ENCODE results near the gene RNMT. TPM values are rescaled to one million over a fixed set of nuclear protein-coding genes. Genes with fewer than 3 reads are reported as not detected.

RNMT gene
- total RNA-seq, 1 experiment from 2014 or later: 58.2 TPM

DNA sequence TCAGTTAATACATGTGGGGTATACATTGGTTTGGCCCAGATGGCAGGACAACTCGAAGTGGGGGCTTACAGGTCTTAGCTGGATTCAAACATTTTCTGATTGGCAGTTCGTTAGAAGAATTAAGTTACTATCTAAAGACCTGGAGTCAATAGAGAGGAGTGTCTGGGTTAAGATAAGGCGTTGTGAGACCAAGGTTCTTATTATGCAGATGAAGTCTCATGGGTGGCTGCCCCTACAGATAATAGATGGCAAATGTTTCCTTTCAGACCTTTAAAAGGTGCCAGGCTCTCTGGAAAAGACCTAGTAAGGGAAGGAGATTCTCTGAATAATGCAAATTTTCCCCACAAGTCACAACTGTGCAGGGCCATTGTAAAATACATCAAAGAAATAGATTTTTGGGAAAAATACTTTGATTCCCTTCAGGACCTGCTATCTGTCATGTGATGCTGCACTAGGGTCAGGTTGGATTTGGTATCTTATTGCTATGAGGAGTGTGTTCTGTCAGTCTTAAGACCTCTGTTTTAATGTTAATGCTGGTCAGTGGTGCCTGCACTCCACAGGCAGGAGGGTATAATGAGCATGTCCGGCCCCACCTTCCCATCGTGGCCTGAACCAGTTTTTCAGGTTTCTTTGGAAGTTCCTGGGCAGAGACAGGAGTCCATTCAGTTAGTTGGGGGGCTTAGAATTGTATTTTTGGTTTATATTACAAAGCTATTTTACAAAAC, 83.2 kb downstream of the RNMT start:
- Mint-ChIP-seq H3K27ac (peak overlapping the region; percentile 96), H3K4me1 (peaks cover 75% of the 10 kb centered on the region), H3K27me3 (ENCODE audit: low read depth) (no peaks in the 10 kb centered on the region), H3K36me3 (no peaks in the 10 kb centered on the region; the same call in 1 of the 2 replicates), H3K9me3 (peaks cover 2% of the 10 kb centered on the region), H3K4me3 (peak overlapping the region; percentile 34)
- TF ChIP-seq, protein P1, sequence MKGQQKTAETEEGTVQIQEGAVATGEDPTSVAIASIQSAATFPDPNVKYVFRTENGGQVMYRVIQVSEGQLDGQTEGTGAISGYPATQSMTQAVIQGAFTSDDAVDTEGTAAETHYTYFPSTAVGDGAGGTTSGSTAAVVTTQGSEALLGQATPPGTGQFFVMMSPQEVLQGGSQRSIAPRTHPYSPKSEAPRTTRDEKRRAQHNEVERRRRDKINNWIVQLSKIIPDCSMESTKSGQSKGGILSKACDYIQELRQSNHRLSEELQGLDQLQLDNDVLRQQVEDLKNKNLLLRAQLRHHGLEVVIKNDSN (CRISPR knock-in tag; IDR thresholded peaks at IDR 0.05): peak; percentile 55; the same call in 1 of the 2 replicates
- TF ChIP-seq FOXK1 (CRISPR knock-in tag; IDR thresholded peaks at IDR 0.05) (no peak), ELF4 (CRISPR knock-in tag; IDR thresholded peaks at IDR 0.05; ENCODE audit: low read depth) (no peak)
- TF ChIP-seq, protein P2, sequence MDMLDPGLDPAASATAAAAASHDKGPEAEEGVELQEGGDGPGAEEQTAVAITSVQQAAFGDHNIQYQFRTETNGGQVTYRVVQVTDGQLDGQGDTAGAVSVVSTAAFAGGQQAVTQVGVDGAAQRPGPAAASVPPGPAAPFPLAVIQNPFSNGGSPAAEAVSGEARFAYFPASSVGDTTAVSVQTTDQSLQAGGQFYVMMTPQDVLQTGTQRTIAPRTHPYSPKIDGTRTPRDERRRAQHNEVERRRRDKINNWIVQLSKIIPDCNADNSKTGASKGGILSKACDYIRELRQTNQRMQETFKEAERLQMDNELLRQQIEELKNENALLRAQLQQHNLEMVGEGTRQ (CRISPR knock-in tag; IDR thresholded peaks at IDR 0.05): peak; percentile 58
- CTCF ChIA-PET: interaction anchor here (1.2 to 4.4 kb wide), 2 partner anchors 11 to 15 kb away, joined by 3 to 68 read pairs; partner anchors contain the start of gene MC5R
- ATAC-seq (peak; percentile 66), DNase-seq (ENCODE audit: low spot score) (no peak)
- POLR2A ChIA-PET: no interaction called here

DNA sequence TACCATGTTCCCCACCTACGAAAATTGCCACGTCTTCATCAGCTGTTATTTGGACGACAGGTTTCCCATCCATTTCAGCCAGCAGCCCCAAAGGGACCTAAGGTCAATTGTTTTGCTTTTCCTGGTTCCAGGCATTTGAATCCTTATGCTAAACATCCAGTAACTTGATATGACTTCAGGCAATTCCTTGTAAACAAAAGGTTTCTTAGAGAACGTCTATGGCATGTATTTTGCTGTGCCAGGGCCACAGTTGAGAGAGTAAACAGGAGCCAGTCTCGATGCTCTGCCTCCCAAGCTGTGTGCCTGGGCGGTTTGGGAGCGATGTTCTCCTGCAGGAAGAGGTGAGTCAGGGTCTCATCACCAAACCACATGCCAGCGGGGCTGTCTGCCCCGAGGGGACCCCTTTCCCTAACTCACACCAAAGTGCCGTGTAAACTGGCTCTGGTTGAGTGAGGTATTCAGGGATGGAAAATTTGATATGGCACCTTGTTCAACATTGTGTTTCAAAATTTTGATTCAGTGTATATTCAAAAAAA, 84.5 kb downstream of the RNMT start:
- peaks cover 67% of the 10 kb centered on the region for H3K4me1 Mint-ChIP-seq
- H3K36me3 Mint-ChIP-seq: no peaks in the 10 kb centered on the region
- ChIA-PET CTCF (interaction anchor here (1.2 to 4.4 kb wide), 7 partner anchors 9 to 275 kb away, joined by 3 to 68 read pairs (median 28); partner anchors contain the start of gene MC5R), POLR2A (interaction anchor here (0.6 kb wide), 1 partner anchor 244 kb away, joined by 3 read pairs; no protein-coding TSS in a partner anchor)
- ATAC-seq: no peak
- H3K27me3 Mint-ChIP-seq (ENCODE audit: low read depth): no peaks in the 10 kb centered on the region
- H3K9me3 Mint-ChIP-seq: no peaks in the 10 kb centered on the region
- no peak for DNase-seq (ENCODE audit: low spot score)
- peak overlapping the region; percentile 96 for H3K27ac Mint-ChIP-seq
- peak overlapping the region; percentile 22 for H3K4me3 Mint-ChIP-seq
- TF ChIP-seq MYBL2 (CRISPR knock-in tag; IDR thresholded peaks at IDR 0.05) (no peak), ZNF121 (CRISPR knock-in tag; IDR thresholded peaks at IDR 0.05) (no peak), EMX1 (CRISPR knock-in tag; IDR thresholded peaks at IDR 0.05) (no peak), JUN (CRISPR knock-in tag; IDR thresholded peaks at IDR 0.05) (no peak), FOXK1 (CRISPR knock-in tag; IDR thresholded peaks at IDR 0.05) (no peak)
- TF ChIP-seq, protein P3, sequence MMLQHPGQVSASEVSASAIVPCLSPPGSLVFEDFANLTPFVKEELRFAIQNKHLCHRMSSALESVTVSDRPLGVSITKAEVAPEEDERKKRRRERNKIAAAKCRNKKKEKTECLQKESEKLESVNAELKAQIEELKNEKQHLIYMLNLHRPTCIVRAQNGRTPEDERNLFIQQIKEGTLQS (CRISPR knock-in tag; conservative IDR thresholded peaks at IDR 0.05): no peak
- TF ChIP-seq, protein P4, sequence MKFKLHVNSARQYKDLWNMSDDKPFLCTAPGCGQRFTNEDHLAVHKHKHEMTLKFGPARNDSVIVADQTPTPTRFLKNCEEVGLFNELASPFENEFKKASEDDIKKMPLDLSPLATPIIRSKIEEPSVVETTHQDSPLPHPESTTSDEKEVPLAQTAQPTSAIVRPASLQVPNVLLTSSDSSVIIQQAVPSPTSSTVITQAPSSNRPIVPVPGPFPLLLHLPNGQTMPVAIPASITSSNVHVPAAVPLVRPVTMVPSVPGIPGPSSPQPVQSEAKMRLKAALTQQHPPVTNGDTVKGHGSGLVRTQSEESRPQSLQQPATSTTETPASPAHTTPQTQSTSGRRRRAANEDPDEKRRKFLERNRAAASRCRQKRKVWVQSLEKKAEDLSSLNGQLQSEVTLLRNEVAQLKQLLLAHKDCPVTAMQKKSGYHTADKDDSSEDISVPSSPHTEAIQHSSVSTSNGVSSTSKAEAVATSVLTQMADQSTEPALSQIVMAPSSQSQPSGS (CRISPR knock-in tag; IDR thresholded peaks at IDR 0.05; ENCODE audit: borderline replicate concordance, low read depth): no peak
- TF ChIP-seq, protein P5, sequence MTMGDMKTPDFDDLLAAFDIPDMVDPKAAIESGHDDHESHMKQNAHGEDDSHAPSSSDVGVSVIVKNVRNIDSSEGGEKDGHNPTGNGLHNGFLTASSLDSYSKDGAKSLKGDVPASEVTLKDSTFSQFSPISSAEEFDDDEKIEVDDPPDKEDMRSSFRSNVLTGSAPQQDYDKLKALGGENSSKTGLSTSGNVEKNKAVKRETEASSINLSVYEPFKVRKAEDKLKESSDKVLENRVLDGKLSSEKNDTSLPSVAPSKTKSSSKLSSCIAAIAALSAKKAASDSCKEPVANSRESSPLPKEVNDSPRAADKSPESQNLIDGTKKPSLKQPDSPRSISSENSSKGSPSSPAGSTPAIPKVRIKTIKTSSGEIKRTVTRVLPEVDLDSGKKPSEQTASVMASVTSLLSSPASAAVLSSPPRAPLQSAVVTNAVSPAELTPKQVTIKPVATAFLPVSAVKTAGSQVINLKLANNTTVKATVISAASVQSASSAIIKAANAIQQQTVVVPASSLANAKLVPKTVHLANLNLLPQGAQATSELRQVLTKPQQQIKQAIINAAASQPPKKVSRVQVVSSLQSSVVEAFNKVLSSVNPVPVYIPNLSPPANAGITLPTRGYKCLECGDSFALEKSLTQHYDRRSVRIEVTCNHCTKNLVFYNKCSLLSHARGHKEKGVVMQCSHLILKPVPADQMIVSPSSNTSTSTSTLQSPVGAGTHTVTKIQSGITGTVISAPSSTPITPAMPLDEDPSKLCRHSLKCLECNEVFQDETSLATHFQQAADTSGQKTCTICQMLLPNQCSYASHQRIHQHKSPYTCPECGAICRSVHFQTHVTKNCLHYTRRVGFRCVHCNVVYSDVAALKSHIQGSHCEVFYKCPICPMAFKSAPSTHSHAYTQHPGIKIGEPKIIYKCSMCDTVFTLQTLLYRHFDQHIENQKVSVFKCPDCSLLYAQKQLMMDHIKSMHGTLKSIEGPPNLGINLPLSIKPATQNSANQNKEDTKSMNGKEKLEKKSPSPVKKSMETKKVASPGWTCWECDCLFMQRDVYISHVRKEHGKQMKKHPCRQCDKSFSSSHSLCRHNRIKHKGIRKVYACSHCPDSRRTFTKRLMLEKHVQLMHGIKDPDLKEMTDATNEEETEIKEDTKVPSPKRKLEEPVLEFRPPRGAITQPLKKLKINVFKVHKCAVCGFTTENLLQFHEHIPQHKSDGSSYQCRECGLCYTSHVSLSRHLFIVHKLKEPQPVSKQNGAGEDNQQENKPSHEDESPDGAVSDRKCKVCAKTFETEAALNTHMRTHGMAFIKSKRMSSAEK (CRISPR knock-in tag; IDR thresholded peaks at IDR 0.05; ENCODE audit: borderline replicate concordance): no peak
- TF ChIP-seq, protein P6, sequence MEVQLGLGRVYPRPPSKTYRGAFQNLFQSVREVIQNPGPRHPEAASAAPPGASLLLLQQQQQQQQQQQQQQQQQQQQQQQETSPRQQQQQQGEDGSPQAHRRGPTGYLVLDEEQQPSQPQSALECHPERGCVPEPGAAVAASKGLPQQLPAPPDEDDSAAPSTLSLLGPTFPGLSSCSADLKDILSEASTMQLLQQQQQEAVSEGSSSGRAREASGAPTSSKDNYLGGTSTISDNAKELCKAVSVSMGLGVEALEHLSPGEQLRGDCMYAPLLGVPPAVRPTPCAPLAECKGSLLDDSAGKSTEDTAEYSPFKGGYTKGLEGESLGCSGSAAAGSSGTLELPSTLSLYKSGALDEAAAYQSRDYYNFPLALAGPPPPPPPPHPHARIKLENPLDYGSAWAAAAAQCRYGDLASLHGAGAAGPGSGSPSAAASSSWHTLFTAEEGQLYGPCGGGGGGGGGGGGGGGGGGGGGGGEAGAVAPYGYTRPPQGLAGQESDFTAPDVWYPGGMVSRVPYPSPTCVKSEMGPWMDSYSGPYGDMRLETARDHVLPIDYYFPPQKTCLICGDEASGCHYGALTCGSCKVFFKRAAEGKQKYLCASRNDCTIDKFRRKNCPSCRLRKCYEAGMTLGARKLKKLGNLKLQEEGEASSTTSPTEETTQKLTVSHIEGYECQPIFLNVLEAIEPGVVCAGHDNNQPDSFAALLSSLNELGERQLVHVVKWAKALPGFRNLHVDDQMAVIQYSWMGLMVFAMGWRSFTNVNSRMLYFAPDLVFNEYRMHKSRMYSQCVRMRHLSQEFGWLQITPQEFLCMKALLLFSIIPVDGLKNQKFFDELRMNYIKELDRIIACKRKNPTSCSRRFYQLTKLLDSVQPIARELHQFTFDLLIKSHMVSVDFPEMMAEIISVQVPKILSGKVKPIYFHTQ (CRISPR knock-in tag; IDR thresholded peaks at IDR 0.05): no peak
- TF ChIP-seq, protein P7, sequence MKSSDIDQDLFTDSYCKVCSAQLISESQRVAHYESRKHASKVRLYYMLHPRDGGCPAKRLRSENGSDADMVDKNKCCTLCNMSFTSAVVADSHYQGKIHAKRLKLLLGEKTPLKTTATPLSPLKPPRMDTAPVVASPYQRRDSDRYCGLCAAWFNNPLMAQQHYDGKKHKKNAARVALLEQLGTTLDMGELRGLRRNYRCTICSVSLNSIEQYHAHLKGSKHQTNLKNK (CRISPR knock-in tag; IDR thresholded peaks at IDR 0.05): no peak
- TF ChIP-seq, protein P8, sequence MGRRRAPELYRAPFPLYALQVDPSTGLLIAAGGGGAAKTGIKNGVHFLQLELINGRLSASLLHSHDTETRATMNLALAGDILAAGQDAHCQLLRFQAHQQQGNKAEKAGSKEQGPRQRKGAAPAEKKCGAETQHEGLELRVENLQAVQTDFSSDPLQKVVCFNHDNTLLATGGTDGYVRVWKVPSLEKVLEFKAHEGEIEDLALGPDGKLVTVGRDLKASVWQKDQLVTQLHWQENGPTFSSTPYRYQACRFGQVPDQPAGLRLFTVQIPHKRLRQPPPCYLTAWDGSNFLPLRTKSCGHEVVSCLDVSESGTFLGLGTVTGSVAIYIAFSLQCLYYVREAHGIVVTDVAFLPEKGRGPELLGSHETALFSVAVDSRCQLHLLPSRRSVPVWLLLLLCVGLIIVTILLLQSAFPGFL (CRISPR knock-in tag; IDR thresholded peaks at IDR 0.05; ENCODE audit: borderline replicate concordance): no peak
- TF ChIP-seq, protein P9, sequence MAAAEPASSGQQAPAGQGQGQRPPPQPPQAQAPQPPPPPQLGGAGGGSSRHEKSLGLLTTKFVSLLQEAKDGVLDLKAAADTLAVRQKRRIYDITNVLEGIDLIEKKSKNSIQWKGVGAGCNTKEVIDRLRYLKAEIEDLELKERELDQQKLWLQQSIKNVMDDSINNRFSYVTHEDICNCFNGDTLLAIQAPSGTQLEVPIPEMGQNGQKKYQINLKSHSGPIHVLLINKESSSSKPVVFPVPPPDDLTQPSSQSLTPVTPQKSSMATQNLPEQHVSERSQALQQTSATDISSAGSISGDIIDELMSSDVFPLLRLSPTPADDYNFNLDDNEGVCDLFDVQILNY (CRISPR knock-in tag; IDR thresholded peaks at IDR 0.05): no peak
- TF ChIP-seq, protein P1 (CRISPR knock-in tag; IDR thresholded peaks at IDR 0.05): no peak

Measured in WTC11 (cell line).